ENCODE results near the gene ROBO1.

Gene ROBO1

DNA sequence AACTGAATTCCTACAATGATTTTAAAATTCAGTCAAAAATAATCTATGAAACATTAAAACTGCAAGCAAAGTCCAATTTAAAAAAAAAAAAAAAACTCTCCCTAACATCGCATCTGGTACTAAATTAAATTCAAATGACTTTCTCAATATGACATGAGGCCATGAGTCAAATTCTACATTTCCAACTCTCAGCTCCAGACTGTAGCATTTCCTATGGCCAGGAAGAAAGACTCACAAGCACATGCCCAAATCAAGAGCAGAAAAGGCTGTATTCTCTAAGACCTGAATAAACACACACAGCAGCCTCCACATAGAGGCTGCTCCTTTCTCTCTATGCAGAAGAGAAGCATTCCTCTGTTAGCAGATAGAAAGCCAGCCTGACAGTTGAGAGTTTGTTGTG is 729.2 kb downstream of the ROBO1 start:
- no peaks in the 10 kb centered on the region for H4K20me1 ChIP-seq (ENCODE audit: insufficient read depth, low read length)
- DNase-seq (no peak), ATAC-seq (ENCODE audit: insufficient read depth, low read depth) (no peak)
- TF ChIP-seq, protein P1, sequence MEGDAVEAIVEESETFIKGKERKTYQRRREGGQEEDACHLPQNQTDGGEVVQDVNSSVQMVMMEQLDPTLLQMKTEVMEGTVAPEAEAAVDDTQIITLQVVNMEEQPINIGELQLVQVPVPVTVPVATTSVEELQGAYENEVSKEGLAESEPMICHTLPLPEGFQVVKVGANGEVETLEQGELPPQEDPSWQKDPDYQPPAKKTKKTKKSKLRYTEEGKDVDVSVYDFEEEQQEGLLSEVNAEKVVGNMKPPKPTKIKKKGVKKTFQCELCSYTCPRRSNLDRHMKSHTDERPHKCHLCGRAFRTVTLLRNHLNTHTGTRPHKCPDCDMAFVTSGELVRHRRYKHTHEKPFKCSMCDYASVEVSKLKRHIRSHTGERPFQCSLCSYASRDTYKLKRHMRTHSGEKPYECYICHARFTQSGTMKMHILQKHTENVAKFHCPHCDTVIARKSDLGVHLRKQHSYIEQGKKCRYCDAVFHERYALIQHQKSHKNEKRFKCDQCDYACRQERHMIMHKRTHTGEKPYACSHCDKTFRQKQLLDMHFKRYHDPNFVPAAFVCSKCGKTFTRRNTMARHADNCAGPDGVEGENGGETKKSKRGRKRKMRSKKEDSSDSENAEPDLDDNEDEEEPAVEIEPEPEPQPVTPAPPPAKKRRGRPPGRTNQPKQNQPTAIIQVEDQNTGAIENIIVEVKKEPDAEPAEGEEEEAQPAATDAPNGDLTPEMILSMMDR (IDR thresholded peaks at IDR 0.05; ENCODE audit: borderline replicate concordance, extremely low read depth, low read length, poor library complexity, severe bottlenecking): no peak
- no peak for TF ChIP-seq EZH2 (IDR thresholded peaks at IDR 0.05; ENCODE audit: borderline replicate concordance, low read depth, low read length, severe bottlenecking)
- no peaks in the 10 kb centered on the region for H3K79me2 ChIP-seq (ENCODE audit: insufficient read depth, low read length)
- H3K4me2 ChIP-seq (ENCODE audit: insufficient read depth, low read length): no peak overlapping the region
- H3K27me3 ChIP-seq (ENCODE audit: insufficient read depth, low read length, poor library complexity): no peaks in the 10 kb centered on the region
- no peak overlapping the region for H3K27ac ChIP-seq (ENCODE audit: low read length)
- no peaks in the 10 kb centered on the region for H3K4me1 ChIP-seq (ENCODE audit: insufficient read depth, low read length)
- no peak overlapping the region for H3K4me3 ChIP-seq (ENCODE audit: low read depth in 1 of 2, low read length in 2 of 2)
- no peaks in the 10 kb centered on the region for H3K9me3 ChIP-seq (ENCODE audit: insufficient read depth, low read length, severe bottlenecking)
- H3K9ac ChIP-seq (ENCODE audit: low read depth, low read length): no peak overlapping the region
- no peak overlapping the region for H2AFZ ChIP-seq (ENCODE audit: low read depth, low read length)
- H3K36me3 ChIP-seq (ENCODE audit: insufficient read depth, low read length): no peaks in the 10 kb centered on the region

DNA sequence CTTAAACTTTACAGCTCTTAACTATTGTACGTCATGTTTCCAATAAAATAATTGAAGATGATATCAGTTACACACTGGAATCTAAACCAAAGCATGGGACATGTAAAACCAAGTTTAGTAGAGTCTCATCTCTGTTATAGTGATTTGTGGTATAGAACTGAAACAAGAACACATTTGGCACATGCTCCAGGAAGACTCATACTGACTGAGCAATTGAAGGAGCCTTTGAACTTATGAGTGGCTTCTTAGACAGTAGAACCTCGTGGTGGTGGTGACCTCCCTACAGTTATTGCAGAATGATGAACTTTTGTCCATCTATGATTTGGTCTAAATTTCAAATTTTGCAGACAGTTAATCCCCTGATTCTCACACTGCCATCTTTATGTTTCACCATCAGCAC is 729.7 kb downstream of the ROBO1 start:
- no peak for DNase-seq
- Histone ChIP-seq H3K27me3 (ENCODE audit: insufficient read depth, low read length, poor library complexity) (no peaks in the 10 kb centered on the region), H3K36me3 (ENCODE audit: insufficient read depth, low read length) (no peaks in the 10 kb centered on the region), H4K20me1 (ENCODE audit: insufficient read depth, low read length) (no peaks in the 10 kb centered on the region), H3K27ac (ENCODE audit: low read length) (no peak overlapping the region), H3K79me2 (ENCODE audit: insufficient read depth, low read length) (no peaks in the 10 kb centered on the region), H3K9me3 (ENCODE audit: insufficient read depth, low read length, severe bottlenecking) (no peaks in the 10 kb centered on the region), H3K4me2 (ENCODE audit: insufficient read depth, low read length) (no peak overlapping the region), H2AFZ (ENCODE audit: low read depth, low read length) (no peak overlapping the region), H3K4me1 (ENCODE audit: insufficient read depth, low read length) (no peaks in the 10 kb centered on the region), H3K9ac (ENCODE audit: low read depth, low read length) (no peak overlapping the region), H3K4me3 (ENCODE audit: low read depth in 1 of 2, low read length in 2 of 2) (no peak overlapping the region)
- no peak for ATAC-seq (ENCODE audit: insufficient read depth, low read depth)
- no peak for TF ChIP-seq EZH2 (IDR thresholded peaks at IDR 0.05; ENCODE audit: borderline replicate concordance, low read depth, low read length, severe bottlenecking)
- TF ChIP-seq, protein P1 (IDR thresholded peaks at IDR 0.05; ENCODE audit: borderline replicate concordance, extremely low read depth, low read length, poor library complexity, severe bottlenecking): no peak

DNA sequence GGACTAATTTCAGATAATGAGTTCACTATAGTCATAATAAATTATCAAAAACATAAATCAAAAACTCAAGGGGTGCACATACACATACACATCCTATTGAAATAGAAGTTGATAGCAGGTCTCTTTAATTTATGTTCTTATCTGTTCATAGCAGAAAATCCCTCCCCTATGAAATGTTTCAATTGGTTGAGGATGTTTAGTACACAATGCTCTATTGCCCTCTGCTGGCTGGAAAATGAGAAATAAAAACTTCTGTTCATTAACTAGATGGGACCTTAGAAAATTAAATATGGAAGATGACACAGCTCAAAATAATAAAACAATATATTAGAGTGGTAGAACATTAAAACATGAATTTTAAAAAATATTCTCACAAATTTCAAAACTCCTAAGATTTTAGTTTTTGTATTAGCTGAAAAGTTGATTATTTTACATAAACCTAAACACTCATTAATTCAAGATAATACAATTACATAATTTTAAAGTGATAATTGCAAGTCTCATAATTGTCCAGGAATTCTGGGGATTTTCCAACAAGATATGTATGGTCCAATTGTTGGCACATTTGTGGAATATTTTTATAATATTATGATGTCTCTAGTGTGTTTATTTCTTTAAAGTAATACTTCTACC is 735.0 kb downstream of the ROBO1 start:
- ATAC-seq (ENCODE audit: insufficient read depth, low read depth) (0 out of 3 replicates have a peak, but pooled peaks have one; percentile 33), DNase-seq (no peak)
- TF ChIP-seq EZH2 (IDR thresholded peaks at IDR 0.05; ENCODE audit: borderline replicate concordance, low read depth, low read length, severe bottlenecking): no peak
- TF ChIP-seq, protein P1 (IDR thresholded peaks at IDR 0.05; ENCODE audit: borderline replicate concordance, extremely low read depth, low read length, poor library complexity, severe bottlenecking): peak; percentile 54
- no peak overlapping the region for H3K4me2 ChIP-seq (ENCODE audit: insufficient read depth, low read length)
- no peaks in the 10 kb centered on the region for H3K27me3 ChIP-seq (ENCODE audit: insufficient read depth, low read length, poor library complexity)
- H2AFZ ChIP-seq (ENCODE audit: low read depth, low read length): no peak overlapping the region
- no peaks in the 10 kb centered on the region for H3K79me2 ChIP-seq (ENCODE audit: insufficient read depth, low read length)
- H3K27ac ChIP-seq (ENCODE audit: low read length): no peak overlapping the region
- no peak overlapping the region for H3K9ac ChIP-seq (ENCODE audit: low read depth, low read length)
- no peak overlapping the region for H3K4me3 ChIP-seq (ENCODE audit: low read depth in 1 of 2, low read length in 2 of 2)
- H3K36me3 ChIP-seq (ENCODE audit: insufficient read depth, low read length): no peaks in the 10 kb centered on the region
- no peaks in the 10 kb centered on the region for H3K4me1 ChIP-seq (ENCODE audit: insufficient read depth, low read length)
- H3K9me3 ChIP-seq (ENCODE audit: insufficient read depth, low read length, severe bottlenecking): no peaks in the 10 kb centered on the region
- H4K20me1 ChIP-seq (ENCODE audit: insufficient read depth, low read length): no peaks in the 10 kb centered on the region
